GM15510 (cell line): ENCODE data around the gene SLC6A18.

Source experiments
- POLR2A ChIP-seq: IDR thresholded peaks from 3 replicates; pipeline ENCODE4 v1.6.1; 2011; ENCODE audit warnings: borderline replicate concordance; ENCODE audit not compliant: insufficient read length; ENCODE audit errors: extremely low read depth

The SLC6A18 gene

GRCh38 chr5:1242733-1243486, 17.7 kb downstream of the SLC6A18 start:
- no peak for TF ChIP-seq POLR2A

GRCh38 chr5:1243487-1244130, 18.4 kb downstream of the SLC6A18 start:
- no peak for TF ChIP-seq POLR2A

- TF ChIP-seq POLR2A: no peak
Measured at GRCh38 chr5:1244255-1244654, 19.1 kb downstream of the SLC6A18 start.

- TF ChIP-seq POLR2A: no peak
Measured at GRCh38 chr5:1244976-1245375, 19.8 kb downstream of the SLC6A18 start.

GRCh38 chr5:1245905-1246576, 20.9 kb downstream of the SLC6A18 start:
- no peak for TF ChIP-seq POLR2A

GRCh38 chr5:1246711-1247431, 21.7 kb downstream of the SLC6A18 start:
- no peak for TF ChIP-seq POLR2A

GRCh38 chr5:1247811-1248210, 22.6 kb downstream of the SLC6A18 start:
- no peak for TF ChIP-seq POLR2A

GRCh38 chr5:1249366-1250280, 24.4 kb downstream of the SLC6A18 start:
- no peak for TF ChIP-seq POLR2A

- no peak for TF ChIP-seq POLR2A
Measured at GRCh38 chr5:1251678-1252580, 26.7 kb downstream of the SLC6A18 start.

- no peak for TF ChIP-seq POLR2A
Measured at GRCh38 chr5:1252681-1253080, 27.5 kb downstream of the SLC6A18 start.

GRCh38 chr5:1253456-1254105, 28.4 kb downstream of the SLC6A18 start:
- no peak for TF ChIP-seq POLR2A

- no peak for TF ChIP-seq POLR2A
Measured at GRCh38 chr5:1254196-1254595, 29.0 kb downstream of the SLC6A18 start.

GRCh38 chr5:1255081-1255561, 29.9 kb downstream of the SLC6A18 start:
- no peak for TF ChIP-seq POLR2A

GRCh38 chr5:1256776-1257175, 31.6 kb downstream of the SLC6A18 start:
- no peak for TF ChIP-seq POLR2A
